Activated CD8-positive, alpha-beta T cell treated with anti-CD3 and anti-CD28 coated beads for 36 hours (primary cell): Measurements from ENCODE around the gene RAB7B. TPM values are rescaled to one million over a fixed set of nuclear protein-coding genes. Genes with fewer than 3 reads are reported as not detected.

Experiments used
- ATAC-seq: fragments of 200-7000 bp; cut with Tn5 transposase; one replicate; pipeline ENCODE4 v1.10.0; 2021; ENCODE audit warnings: mild to moderate bottlenecking, moderate library complexity
- CTCF ChIA-PET: fragments of 350-600 bp; sonication (Branson Sonifier 250); formaldehyde crosslinking; loops from one replicate; lab custom pipeline; 2021; ENCODE audit warnings: antibody characterized with exemption; lab: Charles Lee
- POLR2A ChIA-PET: fragments of 350-600 bp; sonication (Branson Sonifier 250); formaldehyde crosslinking; loops from one replicate; lab custom pipeline; 2021; ENCODE audit warnings: antibody characterized with exemption; lab: Charles Lee
- DNase-seq: peaks from one replicate; pipeline ENCODE4 v3.0.0-alpha.2; 2020
- H3K27ac Mint-ChIP-seq: one replicate; pipeline ENCODE4 v1.8.0; 2021; ENCODE audit warnings: mild to moderate bottlenecking, mixed read lengths
- H3K27me3 Mint-ChIP-seq: one replicate; pipeline ENCODE4 v1.8.0; 2021; ENCODE audit warnings: mixed read lengths
- H3K36me3 Mint-ChIP-seq: one replicate; pipeline ENCODE4 v1.8.0; 2021; ENCODE audit warnings: low read depth, mixed read lengths
- H3K4me1 Mint-ChIP-seq: one replicate; pipeline ENCODE4 v1.8.0; 2021; ENCODE audit warnings: low read depth, mixed read lengths
- H3K4me3 Mint-ChIP-seq: one replicate; pipeline ENCODE4 v1.8.0; 2021; ENCODE audit warnings: mild to moderate bottlenecking, moderate library complexity, mixed read lengths
- H3K9me3 Mint-ChIP-seq: one replicate; pipeline ENCODE4 v1.8.0; 2021; ENCODE audit warnings: mixed read lengths
- CTCF ChIP-seq: fragments of 200-600 bp; IDR thresholded peaks from one replicate; pipeline ENCODE4 v1.8.0; 2022; ENCODE audit warnings: antibody characterized with exemption, mild to moderate bottlenecking
- intact Hi-C: fragments of 100-400 bp; cut with micrococcal nuclease; formaldehyde crosslinking; loops from one replicate; pipeline ENCODE4 v1.10.0; 2022
- total RNA-seq, 2 experiments: library from RNA; stranded (reverse); gene quantifications; one replicate each; pipeline ENCODE4 v1.2.3, GENCODE V29; 2021

Gene RAB7B
- total RNA-seq, 2 experiments from 2014 or later = not detected

DNA sequence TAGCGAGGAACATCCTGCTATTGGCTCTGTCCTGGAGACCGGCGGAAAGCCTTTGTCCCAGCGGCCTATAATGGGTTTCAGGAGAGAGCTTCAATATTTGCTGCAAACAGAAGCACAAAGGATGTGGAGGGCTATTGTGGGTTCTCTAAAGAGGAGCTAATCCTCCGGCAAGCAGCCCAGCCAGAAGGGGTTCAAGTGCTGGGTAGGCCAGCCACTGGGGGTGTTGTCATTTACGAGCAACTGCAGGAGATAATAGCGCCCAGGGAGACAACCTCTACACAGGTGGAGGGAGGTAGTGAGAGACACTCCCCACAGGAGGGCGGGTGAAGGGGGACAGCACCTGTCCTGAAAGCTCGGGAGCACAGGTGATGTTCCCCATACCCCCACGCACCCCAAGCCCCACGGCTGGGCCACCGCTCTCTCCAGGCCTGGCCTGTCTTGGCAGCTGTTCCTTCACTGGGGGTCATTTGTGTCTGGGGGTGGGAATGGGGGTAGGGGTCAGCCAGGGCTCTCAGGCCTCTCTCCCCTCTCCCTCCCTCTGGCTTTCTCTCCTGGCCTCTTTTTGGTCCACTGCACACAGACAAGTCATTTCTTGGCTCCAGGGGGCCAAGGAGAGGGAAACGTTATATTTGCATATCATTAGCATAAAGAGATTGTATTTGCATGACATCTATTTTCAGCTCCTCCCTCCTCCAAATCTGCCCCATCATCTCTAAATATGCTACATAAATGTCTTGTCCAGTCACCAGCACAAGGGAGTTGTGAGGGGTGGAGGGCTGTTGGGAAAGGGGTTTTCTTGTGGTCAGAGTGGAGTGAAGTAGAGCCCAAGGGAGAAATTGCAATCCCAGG is 37.9 kb downstream of the RAB7B start:
- no peak for TF ChIP-seq CTCF
- Mint-ChIP-seq H3K27me3 (no peaks in the 10 kb centered on the region), H3K9me3 (no peaks in the 10 kb centered on the region), H3K27ac (no peak overlapping the region), H3K4me1 (peaks cover 4% of the 10 kb centered on the region), H3K36me3 (no peaks in the 10 kb centered on the region), H3K4me3 (no peak overlapping the region)
- intact Hi-C loops = no loop called here
- ChIA-PET POLR2A (no interaction called here), CTCF (interaction anchor here (0.6 to 2.5 kb wide), 3 partner anchors 8 to 220 kb away, joined by 3 to 12 read pairs (median 3); no protein-coding TSS in a partner anchor)
- no peak for DNase-seq
- no peak for ATAC-seq

- POLR2A ChIA-PET = interaction anchor here (0.5 to 0.6 kb wide), 2 partner anchors 14 to 306 kb away, joined by 3 read pairs; no protein-coding TSS in a partner anchor
- H3K9me3 Mint-ChIP-seq = no peaks in the 10 kb centered on the region
- ATAC-seq (no peak), DNase-seq (no peak)
- H3K4me3 Mint-ChIP-seq = no peak overlapping the region
- no peaks in the 10 kb centered on the region for H3K27me3 Mint-ChIP-seq
- H3K36me3 Mint-ChIP-seq = no peaks in the 10 kb centered on the region
- no peak overlapping the region for H3K27ac Mint-ChIP-seq
- peaks cover 4% of the 10 kb centered on the region for H3K4me1 Mint-ChIP-seq
- no peak for TF ChIP-seq CTCF
- intact Hi-C loops = no loop called here
- CTCF ChIA-PET = interaction anchor here (2.5 to 7.6 kb wide), 2 partner anchors 14 kb away, joined by 12 to 50 read pairs; no protein-coding TSS in a partner anchor
Measured at GRCh38 chr1:205963352-205964155, 39.6 kb downstream of the RAB7B start.

- Mint-ChIP-seq H3K27ac (no peak overlapping the region), H3K4me3 (no peak overlapping the region), H3K36me3 (no peaks in the 10 kb centered on the region), H3K27me3 (no peaks in the 10 kb centered on the region), H3K4me1 (peaks cover 4% of the 10 kb centered on the region), H3K9me3 (no peaks in the 10 kb centered on the region)
- no peak for ATAC-seq
- DNase-seq = no peak
- intact Hi-C loops = no loop called here
- POLR2A ChIA-PET = interaction anchor here (0.5 to 0.6 kb wide), 2 partner anchors 13 to 305 kb away, joined by 3 read pairs; no protein-coding TSS in a partner anchor
- CTCF ChIA-PET = interaction anchor here (0.6 to 7.6 kb wide), 2 partner anchors 14 to 1826 kb away, joined by 4 to 50 read pairs; no protein-coding TSS in a partner anchor
- no peak for TF ChIP-seq CTCF
Measured at GRCh38 chr1:205962821-205963221, 40.4 kb downstream of the RAB7B start.

DNA sequence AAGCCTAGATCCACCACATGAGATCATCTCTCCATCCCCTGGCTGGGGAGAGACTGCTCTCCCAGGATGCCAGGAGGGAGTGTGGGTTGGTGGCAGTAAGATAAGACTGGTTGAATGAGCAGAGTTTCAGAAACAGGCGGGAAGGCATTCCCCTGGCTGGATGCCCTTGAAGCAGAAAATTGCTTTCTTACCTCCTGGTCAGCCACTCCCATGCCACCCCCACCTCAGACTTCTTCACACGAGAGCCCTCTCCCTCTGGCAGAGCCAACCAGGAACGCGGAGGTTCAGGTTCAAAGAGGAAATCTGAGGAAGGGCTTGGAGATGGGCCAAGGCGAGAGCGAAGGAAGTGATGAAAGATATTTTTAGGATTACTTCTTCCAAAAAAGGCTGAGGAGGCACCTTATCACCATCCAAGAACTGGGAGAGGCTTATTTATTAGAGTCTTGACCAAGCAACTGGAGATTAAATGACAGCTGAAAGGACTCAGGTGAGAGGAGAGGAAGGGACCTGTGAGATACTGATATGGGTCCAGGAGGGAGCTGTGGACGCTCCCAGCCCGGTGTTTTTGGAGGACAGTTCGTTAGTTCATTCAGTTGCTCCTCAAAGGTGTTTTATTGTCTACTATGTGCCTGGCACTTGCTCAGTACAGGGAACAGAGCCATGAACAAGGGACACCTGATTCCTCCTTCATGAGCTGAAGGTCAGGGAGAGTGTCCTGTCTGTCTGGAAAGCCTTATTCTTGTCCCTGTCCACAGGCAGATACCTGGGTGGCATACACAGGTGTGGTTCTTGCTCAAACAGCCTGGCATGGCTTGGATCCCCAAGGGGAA is 41.0 kb downstream of the RAB7B start:
- CTCF ChIA-PET = interaction anchor here (0.6 to 7.6 kb wide), 5 partner anchors 15 to 1826 kb away, joined by 4 to 50 read pairs (median 4); no protein-coding TSS in a partner anchor
- intact Hi-C loops = no loop called here
- Mint-ChIP-seq H3K4me3 (no peak overlapping the region), H3K9me3 (no peaks in the 10 kb centered on the region), H3K27me3 (no peaks in the 10 kb centered on the region), H3K4me1 (peaks cover 4% of the 10 kb centered on the region), H3K36me3 (no peaks in the 10 kb centered on the region), H3K27ac (no peak overlapping the region)
- POLR2A ChIA-PET = interaction anchor here (0.6 to 1.0 kb wide), 2 partner anchors 20 to 305 kb away, joined by 3 to 4 read pairs; partner anchors contain the start of gene SLC26A9
- no peak for TF ChIP-seq CTCF
- DNase-seq (no peak), ATAC-seq (no peak)
